ENCODE data around the gene MFNG.

The MFNG gene

GRCh38 chr22:37464181-37464580 is 22.0 kb downstream of the MFNG start:
- TF ChIP-seq EZH2phosphoT487 (IDR thresholded peaks at IDR 0.05; ENCODE audit: borderline replicate concordance, low read length) (no peak), CTCF (IDR thresholded peaks at IDR 0.05; ENCODE audit: low read depth, low read length, poor library complexity, severe bottlenecking) (no peak)
- Histone ChIP-seq H3K27me3 (ENCODE audit: control insufficient read depth, low read length) (no peaks in the 10 kb centered on the region), H3K9me3 (ENCODE audit: control insufficient read depth, insufficient read depth, low read length) (no peaks in the 10 kb centered on the region), H3K79me2 (ENCODE audit: control insufficient read depth, low read length) (no peaks in the 10 kb centered on the region), H3K4me3 (ENCODE audit: low read length) (no peak overlapping the region), H3F3A (ENCODE audit: control insufficient read depth, insufficient read depth) (peaks cover 30% of the 10 kb centered on the region), H3K4me2 (ENCODE audit: low read length) (no peak overlapping the region), H3K9me2 (replicated peaks; ENCODE audit: control insufficient read depth, low read length) (no peaks in the 10 kb centered on the region), H3K36me3 (ENCODE audit: control insufficient read depth, low read length) (peaks cover 33% of the 10 kb centered on the region), H3K4me1 (ENCODE audit: control insufficient read depth, low read length) (peaks cover 26% of the 10 kb centered on the region), H4K20me1 (ENCODE audit: control insufficient read depth, insufficient read depth, low read depth, low read length) (0 out of 2 replicates have a peak, but pooled peaks cover 6% of the 10 kb centered on the region), H3K27ac (ENCODE audit: low read depth, low read length) (no peak overlapping the region)

GRCh38 chr22:37462983-37463382 is 23.2 kb downstream of the MFNG start:
- H3K4me3 ChIP-seq (ENCODE audit: low read length) = no peak overlapping the region
- H3K27me3 ChIP-seq (ENCODE audit: control insufficient read depth, low read length) = no peaks in the 10 kb centered on the region
- no peaks in the 10 kb centered on the region for H3K9me2 ChIP-seq (replicated peaks; ENCODE audit: control insufficient read depth, low read length)
- H3K4me2 ChIP-seq (ENCODE audit: low read length) = no peak overlapping the region
- H4K20me1 ChIP-seq (ENCODE audit: control insufficient read depth, insufficient read depth, low read depth, low read length) = 0 out of 2 replicates have a peak, but pooled peaks cover 3% of the 10 kb centered on the region
- H3K9me3 ChIP-seq (ENCODE audit: control insufficient read depth, insufficient read depth, low read length) = no peaks in the 10 kb centered on the region
- peaks cover 24% of the 10 kb centered on the region for H3K36me3 ChIP-seq (ENCODE audit: control insufficient read depth, low read length)
- H3F3A ChIP-seq (ENCODE audit: control insufficient read depth, insufficient read depth) = peaks cover 30% of the 10 kb centered on the region
- H3K79me2 ChIP-seq (ENCODE audit: control insufficient read depth, low read length) = no peaks in the 10 kb centered on the region
- TF ChIP-seq EZH2phosphoT487 (IDR thresholded peaks at IDR 0.05; ENCODE audit: borderline replicate concordance, low read length) = no peak
- TF ChIP-seq CTCF (IDR thresholded peaks at IDR 0.05; ENCODE audit: low read depth, low read length, poor library complexity, severe bottlenecking) = no peak
- H3K4me1 ChIP-seq (ENCODE audit: control insufficient read depth, low read length) = peaks cover 26% of the 10 kb centered on the region
- no peak overlapping the region for H3K27ac ChIP-seq (ENCODE audit: low read depth, low read length)

GRCh38 chr22:37462436-37462835 is 23.7 kb downstream of the MFNG start:
- no peak overlapping the region for H3K4me2 ChIP-seq (ENCODE audit: low read length)
- no peaks in the 10 kb centered on the region for H3K79me2 ChIP-seq (ENCODE audit: control insufficient read depth, low read length)
- H3K36me3 ChIP-seq (ENCODE audit: control insufficient read depth, low read length) = peaks cover 19% of the 10 kb centered on the region
- no peaks in the 10 kb centered on the region for H3K9me2 ChIP-seq (replicated peaks; ENCODE audit: control insufficient read depth, low read length)
- TF ChIP-seq CTCF (IDR thresholded peaks at IDR 0.05; ENCODE audit: low read depth, low read length, poor library complexity, severe bottlenecking) = no peak
- H3K4me3 ChIP-seq (ENCODE audit: low read length) = no peak overlapping the region
- peaks cover 26% of the 10 kb centered on the region for H3K4me1 ChIP-seq (ENCODE audit: control insufficient read depth, low read length)
- H3K9me3 ChIP-seq (ENCODE audit: control insufficient read depth, insufficient read depth, low read length) = no peaks in the 10 kb centered on the region
- peaks cover 28% of the 10 kb centered on the region for H3F3A ChIP-seq (ENCODE audit: control insufficient read depth, insufficient read depth)
- 0 out of 2 replicates have a peak, but pooled peaks cover 3% of the 10 kb centered on the region for H4K20me1 ChIP-seq (ENCODE audit: control insufficient read depth, insufficient read depth, low read depth, low read length)
- no peaks in the 10 kb centered on the region for H3K27me3 ChIP-seq (ENCODE audit: control insufficient read depth, low read length)
- no peak overlapping the region for H3K27ac ChIP-seq (ENCODE audit: low read depth, low read length)

- peaks cover 28% of the 10 kb centered on the region for H3F3A ChIP-seq (ENCODE audit: control insufficient read depth, insufficient read depth)
These were observed 24.2 kb downstream of the MFNG start for GRCh38 chr22:37461961-37462360.

More at GRCh38 chr22:37461961-37462360, 24.2 kb downstream of the MFNG start:
- Histone ChIP-seq H3K79me2 (ENCODE audit: control insufficient read depth, low read length) (no peaks in the 10 kb centered on the region), H3K9me3 (ENCODE audit: control insufficient read depth, insufficient read depth, low read length) (no peaks in the 10 kb centered on the region), H3K4me1 (ENCODE audit: control insufficient read depth, low read length) (peaks cover 26% of the 10 kb centered on the region), H3K9me2 (replicated peaks; ENCODE audit: control insufficient read depth, low read length) (no peaks in the 10 kb centered on the region), H3K4me2 (ENCODE audit: low read length) (no peak overlapping the region), H4K20me1 (ENCODE audit: control insufficient read depth, insufficient read depth, low read depth, low read length) (no peaks in the 10 kb centered on the region), H3K36me3 (ENCODE audit: control insufficient read depth, low read length) (peaks cover 14% of the 10 kb centered on the region), H3K27ac (ENCODE audit: low read depth, low read length) (no peak overlapping the region), H3K4me3 (ENCODE audit: low read length) (no peak overlapping the region), H3K27me3 (ENCODE audit: control insufficient read depth, low read length) (no peaks in the 10 kb centered on the region)
- TF ChIP-seq EZH2phosphoT487 (IDR thresholded peaks at IDR 0.05; ENCODE audit: borderline replicate concordance, low read length) = no peak
- TF ChIP-seq CTCF (IDR thresholded peaks at IDR 0.05; ENCODE audit: low read depth, low read length, poor library complexity, severe bottlenecking) = no peak

Measured in DOHH2 (cell line).